ENCODE data around the gene RBM33.

- TF ChIP-seq EP300 (IDR thresholded peaks at IDR 0.05; ENCODE audit: borderline replicate concordance in 1 of 2, low read depth in 2 of 2, low read length in 2 of 2) (no peak), E2F6 (IDR thresholded peaks at IDR 0.05) (no peak), PHF8 (conservative IDR thresholded peaks at IDR 0.05; ENCODE audit: low read depth, low read length) (no peak), CTCF (IDR thresholded peaks at IDR 0.05; ENCODE audit: control extremely low read depth in 1 of 3, insufficient read depth in 1 of 3, low read depth in 1 of 3, low read length in 3 of 3) (no peak), CBX8 (IDR thresholded peaks at IDR 0.05; ENCODE audit: borderline replicate concordance, low read depth, low read length) (no peak), GTF2F1 (IDR thresholded peaks at IDR 0.05; ENCODE audit: borderline replicate concordance, low read depth, low read length) (no peak)
Observed at GRCh38 chr7:155790666-155791065, 146.2 kb downstream of the RBM33 start.
